ENCODE measurements around the gene MYL9. TPM values are rescaled to one million over a fixed set of nuclear protein-coding genes. Genes with fewer than 3 reads are reported as not detected.

The MYL9 gene
- total and polyA plus RNA-seq, 2 donors: 6.8 to 138 TPM

- DNase-seq (ENCODE audit: low read depth in 6 of 9, low spot score in 9 of 9): no peak
- Histone ChIP-seq H3K4me1 (ENCODE audit: control insufficient read depth in 2 of 2, insufficient read depth in 2 of 2, low read length in 2 of 2) (no peaks in the 10 kb centered on the region), H3K27me3 (ENCODE audit: control insufficient read depth in 2 of 2, insufficient read depth in 1 of 2, low read length in 1 of 2) (no peaks in the 10 kb centered on the region), H3K27ac (ENCODE audit: low read depth in 1 of 2, low read length in 1 of 2) (no peak overlapping the region), H3K36me3 (ENCODE audit: control insufficient read depth in 2 of 2, insufficient read depth in 2 of 2, low read length in 1 of 2) (peaks cover 24 to 29% of the 10 kb centered on the region in 2 donors), H3K9me3 (ENCODE audit: control insufficient read depth in 2 of 2, insufficient read depth in 1 of 2, low read length in 1 of 2) (no peaks in the 10 kb centered on the region), H3K4me3 (ENCODE audit: low read length in 2 of 2) (no peak overlapping the region)
- WGBS: 97% methylated on average over 26 of the region's 26 CpGs
Measured at GRCh38 chr20:36499211-36499610, 42.1 kb upstream of the MYL9 start.

- Histone ChIP-seq H3K4me1 (ENCODE audit: control insufficient read depth in 2 of 2, insufficient read depth in 2 of 2, low read length in 2 of 2) (no peaks in the 10 kb centered on the region), H3K9me3 (ENCODE audit: control insufficient read depth in 2 of 2, insufficient read depth in 1 of 2, low read length in 1 of 2) (no peaks in the 10 kb centered on the region), H3K27ac (ENCODE audit: low read depth in 1 of 2, low read length in 1 of 2) (no peak overlapping the region), H3K27me3 (ENCODE audit: control insufficient read depth in 2 of 2, insufficient read depth in 1 of 2, low read length in 1 of 2) (no peaks in the 10 kb centered on the region), H3K4me3 (ENCODE audit: low read length in 2 of 2) (no peak overlapping the region), H3K36me3 (ENCODE audit: control insufficient read depth in 2 of 2, insufficient read depth in 2 of 2, low read length in 1 of 2) (peaks cover 24 to 29% of the 10 kb centered on the region in 2 donors)
- DNase-seq (ENCODE audit: low read depth in 6 of 9, low spot score in 9 of 9): no peak
- 97% methylated on average over 31 of the region's 31 CpGs for WGBS
Measured at GRCh38 chr20:36499723-36500501, 41.4 kb upstream of the MYL9 start.

- H3K36me3 ChIP-seq (ENCODE audit: control insufficient read depth in 2 of 2, insufficient read depth in 2 of 2, low read length in 1 of 2): peaks cover 24 to 27% of the 10 kb centered on the region in 2 donors
- H3K27me3 ChIP-seq (ENCODE audit: control insufficient read depth in 2 of 2, insufficient read depth in 1 of 2, low read length in 1 of 2): no peaks in the 10 kb centered on the region
- no peak for DNase-seq (ENCODE audit: low read depth in 6 of 9, low spot score in 9 of 9)
- H3K27ac ChIP-seq (ENCODE audit: low read depth in 1 of 2, low read length in 1 of 2): no peak overlapping the region
- 92% methylated on average over 3 of the region's 3 CpGs for WGBS
- H3K4me1 ChIP-seq (ENCODE audit: control insufficient read depth in 2 of 2, insufficient read depth in 2 of 2, low read length in 2 of 2): no peaks in the 10 kb centered on the region
- no peaks in the 10 kb centered on the region for H3K9me3 ChIP-seq (ENCODE audit: control insufficient read depth in 2 of 2, insufficient read depth in 1 of 2, low read length in 1 of 2)
- H3K4me3 ChIP-seq (ENCODE audit: low read length in 2 of 2): no peak overlapping the region
Measured at GRCh38 chr20:36501367-36502006, 39.8 kb upstream of the MYL9 start.

GRCh38 chr20:36504295-36504694, 37.0 kb upstream of the MYL9 start:
- H3K9me3 ChIP-seq (ENCODE audit: control insufficient read depth in 2 of 2, insufficient read depth in 1 of 2, low read length in 1 of 2): no peaks in the 10 kb centered on the region
- no peaks in the 10 kb centered on the region for H3K27me3 ChIP-seq (ENCODE audit: control insufficient read depth in 2 of 2, insufficient read depth in 1 of 2, low read length in 1 of 2)
- no peak for DNase-seq (ENCODE audit: low read depth in 6 of 9, low spot score in 9 of 9)
- 86% methylated on average over 4 of the region's 4 CpGs for WGBS
- H3K4me3 ChIP-seq (ENCODE audit: low read length in 2 of 2): no peak overlapping the region
- H3K27ac ChIP-seq (ENCODE audit: low read depth in 1 of 2, low read length in 1 of 2): no peak overlapping the region
- no peaks in the 10 kb centered on the region for H3K4me1 ChIP-seq (ENCODE audit: control insufficient read depth in 2 of 2, insufficient read depth in 2 of 2, low read length in 2 of 2)
- H3K36me3 ChIP-seq (ENCODE audit: control insufficient read depth in 2 of 2, insufficient read depth in 2 of 2, low read length in 1 of 2): peaks cover 12 to 14% of the 10 kb centered on the region in 2 donors

- 37% methylated on average over 1 of the region's 1 CpG for WGBS
- H3K36me3 ChIP-seq (ENCODE audit: control insufficient read depth in 2 of 2, insufficient read depth in 2 of 2, low read length in 1 of 2): peaks cover 2 to 6% of the 10 kb centered on the region in 2 donors
Measured at GRCh38 chr20:36506253-36506652, 35.1 kb upstream of the MYL9 start.

GRCh38 chr20:36507746-36508145, 33.6 kb upstream of the MYL9 start:
- no peak overlapping the region for H3K4me3 ChIP-seq (ENCODE audit: low read length in 2 of 2)
- peaks cover 3 to 6% of the 10 kb centered on the region in 2 donors for H3K36me3 ChIP-seq (ENCODE audit: control insufficient read depth in 2 of 2, insufficient read depth in 2 of 2, low read length in 1 of 2)
- H3K27ac ChIP-seq (ENCODE audit: low read depth in 1 of 2, low read length in 1 of 2): no peak overlapping the region
- no peaks in the 10 kb centered on the region for H3K9me3 ChIP-seq (ENCODE audit: control insufficient read depth in 2 of 2, insufficient read depth in 1 of 2, low read length in 1 of 2)
- no peaks in the 10 kb centered on the region for H3K4me1 ChIP-seq (ENCODE audit: control insufficient read depth in 2 of 2, insufficient read depth in 2 of 2, low read length in 2 of 2)
- 97% methylated on average over 6 of the region's 6 CpGs for WGBS
- no peak for DNase-seq (ENCODE audit: low read depth in 6 of 9, low spot score in 9 of 9)
- no peaks in the 10 kb centered on the region for H3K27me3 ChIP-seq (ENCODE audit: control insufficient read depth in 2 of 2, insufficient read depth in 1 of 2, low read length in 1 of 2)

More at GRCh38 chr20:36506253-36506652, 35.1 kb upstream of the MYL9 start:
- no peaks in the 10 kb centered on the region for H3K27me3 ChIP-seq (ENCODE audit: control insufficient read depth in 2 of 2, insufficient read depth in 1 of 2, low read length in 1 of 2)
- H3K4me3 ChIP-seq (ENCODE audit: low read length in 2 of 2): no peak overlapping the region
- no peak overlapping the region for H3K27ac ChIP-seq (ENCODE audit: low read depth in 1 of 2, low read length in 1 of 2)
- DNase-seq (ENCODE audit: low read depth in 6 of 9, low spot score in 9 of 9): peak in 3 of 9 donors; percentile 18 to 49 (median 23)
- no peaks in the 10 kb centered on the region for H3K4me1 ChIP-seq (ENCODE audit: control insufficient read depth in 2 of 2, insufficient read depth in 2 of 2, low read length in 2 of 2)
- H3K9me3 ChIP-seq (ENCODE audit: control insufficient read depth in 2 of 2, insufficient read depth in 1 of 2, low read length in 1 of 2): no peaks in the 10 kb centered on the region

- Histone ChIP-seq H3K36me3 (ENCODE audit: control insufficient read depth in 2 of 2, insufficient read depth in 2 of 2, low read length in 1 of 2) (peaks cover 3 to 6% of the 10 kb centered on the region in 2 donors), H3K9me3 (ENCODE audit: control insufficient read depth in 2 of 2, insufficient read depth in 1 of 2, low read length in 1 of 2) (no peaks in the 10 kb centered on the region), H3K27ac (ENCODE audit: low read depth in 1 of 2, low read length in 1 of 2) (no peak overlapping the region), H3K27me3 (ENCODE audit: control insufficient read depth in 2 of 2, insufficient read depth in 1 of 2, low read length in 1 of 2) (no peaks in the 10 kb centered on the region), H3K4me1 (ENCODE audit: control insufficient read depth in 2 of 2, insufficient read depth in 2 of 2, low read length in 2 of 2) (no peaks in the 10 kb centered on the region), H3K4me3 (ENCODE audit: low read length in 2 of 2) (no peak overlapping the region)
- DNase-seq (ENCODE audit: low read depth in 6 of 9, low spot score in 9 of 9): no peak
- 98% methylated on average over 17 of the region's 17 CpGs for WGBS
Measured at GRCh38 chr20:36519012-36519719, 22.2 kb upstream of the MYL9 start.

- no peaks in the 10 kb centered on the region for H3K9me3 ChIP-seq (ENCODE audit: control insufficient read depth in 2 of 2, insufficient read depth in 1 of 2, low read length in 1 of 2)
- H3K36me3 ChIP-seq (ENCODE audit: control insufficient read depth in 2 of 2, insufficient read depth in 2 of 2, low read length in 1 of 2): peaks cover 5 to 6% of the 10 kb centered on the region in 2 donors
- 98% methylated on average over 2 of the region's 2 CpGs for WGBS
- H3K27me3 ChIP-seq (ENCODE audit: control insufficient read depth in 2 of 2, insufficient read depth in 1 of 2, low read length in 1 of 2): no peaks in the 10 kb centered on the region
- H3K4me1 ChIP-seq (ENCODE audit: control insufficient read depth in 2 of 2, insufficient read depth in 2 of 2, low read length in 2 of 2): no peaks in the 10 kb centered on the region
- no peak for DNase-seq (ENCODE audit: low read depth in 6 of 9, low spot score in 9 of 9)
- no peak overlapping the region for H3K4me3 ChIP-seq (ENCODE audit: low read length in 2 of 2)
- H3K27ac ChIP-seq (ENCODE audit: low read depth in 1 of 2, low read length in 1 of 2): no peak overlapping the region
Measured at GRCh38 chr20:36519944-36520343, 21.4 kb upstream of the MYL9 start.

GRCh38 chr20:36521526-36521925, 19.8 kb upstream of the MYL9 start:
- H3K9me3 ChIP-seq (ENCODE audit: control insufficient read depth in 2 of 2, insufficient read depth in 1 of 2, low read length in 1 of 2): no peaks in the 10 kb centered on the region
- H3K4me1 ChIP-seq (ENCODE audit: control insufficient read depth in 2 of 2, insufficient read depth in 2 of 2, low read length in 2 of 2): no peaks in the 10 kb centered on the region
- H3K36me3 ChIP-seq (ENCODE audit: control insufficient read depth in 2 of 2, insufficient read depth in 2 of 2, low read length in 1 of 2): peaks cover 14 to 17% of the 10 kb centered on the region in 2 donors
- H3K27me3 ChIP-seq (ENCODE audit: control insufficient read depth in 2 of 2, insufficient read depth in 1 of 2, low read length in 1 of 2): no peaks in the 10 kb centered on the region
- no peak for DNase-seq (ENCODE audit: low read depth in 6 of 9, low spot score in 9 of 9)
- WGBS: 96% methylated on average over 1 of the region's 1 CpG
- H3K27ac ChIP-seq (ENCODE audit: low read depth in 1 of 2, low read length in 1 of 2): no peak overlapping the region
- H3K4me3 ChIP-seq (ENCODE audit: low read length in 2 of 2): no peak overlapping the region

All from thymus (tissue), 11 donors.